AG09309 (cell line): ENCODE results near the gene GRAMD1B.
"Not testable (repeated sequence)": the region's sequence is repeated elsewhere in the genome, so short reads cannot be mapped to it uniquely, and the experiment has no call there.

Source experiments
- DNase-seq: peaks from one replicate; pipeline ENCODE4 v3.0.0-alpha.2; 2010; ENCODE audit warnings: low read depth
- H3K4me3 ChIP-seq: 2 replicates; pipeline ENCODE4 v1.5.1; 2011; ENCODE audit warnings: mild to moderate bottlenecking, low read depth, low read length, moderate library complexity; ENCODE audit not compliant: control insufficient read depth
- CTCF ChIP-seq: IDR thresholded peaks from 2 replicates; pipeline ENCODE4 v1.5.1; 2011; ENCODE audit warnings: mild to moderate bottlenecking, low read depth, low read length, inconsistent platforms; ENCODE audit not compliant: insufficient read depth, control insufficient read depth; ENCODE audit errors: missing control alignments

GRAMD1B gene

DNA sequence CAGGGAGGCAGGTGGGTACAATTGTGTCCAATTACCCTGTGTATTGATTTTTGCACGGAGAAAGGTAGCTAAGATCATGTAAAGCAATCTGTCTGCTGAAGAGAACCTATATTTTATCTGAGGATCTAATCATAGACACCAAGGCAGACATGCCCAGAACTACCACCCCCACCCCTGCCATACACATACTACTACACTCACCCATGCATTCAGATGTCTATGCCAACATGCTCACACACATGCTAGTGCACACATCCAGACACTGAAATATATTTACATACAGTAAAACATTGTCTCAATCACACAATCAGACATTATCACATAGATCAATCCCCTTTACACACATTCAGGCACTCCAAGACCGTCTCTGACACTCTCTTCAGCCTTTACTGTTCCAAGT, 222.5 kb downstream of the GRAMD1B start:
- H3K4me3 ChIP-seq: no peak overlapping the region
- DNase-seq: no peak
- TF ChIP-seq CTCF: no peak

DNA sequence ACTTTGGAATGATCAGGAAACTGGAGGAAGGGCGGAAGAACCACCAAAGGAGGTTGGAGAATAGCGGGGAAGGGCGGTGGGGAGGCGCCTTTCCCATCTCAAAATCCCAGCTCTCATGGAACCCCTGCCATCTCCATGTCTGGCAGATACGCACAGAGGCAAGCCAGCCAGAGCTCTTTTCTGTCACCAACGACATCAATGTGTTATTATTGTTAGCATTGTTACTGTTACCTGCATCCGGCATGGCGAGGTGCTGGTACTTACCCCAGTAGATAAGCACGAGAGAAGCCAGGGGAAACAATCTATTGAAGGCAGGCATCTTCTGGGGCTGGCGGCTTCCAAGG, 223.4 kb downstream of the GRAMD1B start:
- no peak for DNase-seq
- no peak overlapping the region for H3K4me3 ChIP-seq
- TF ChIP-seq CTCF: no peak

- DNase-seq: no peak
- TF ChIP-seq CTCF: no peak
- H3K4me3 ChIP-seq: peak overlapping the region; percentile 65
Observed at GRCh38 chr11:123653827-123654565, 223.9 kb downstream of the GRAMD1B start.

GRCh38 chr11:123654566-123655081, 224.6 kb downstream of the GRAMD1B start, which contains the start of gene SCN3B:
TSS of gene SCN3B (minus strand) at chr11:123654624. CDS start at chr11:123653801, 823 bp downstream.
- no peak for DNase-seq
- TF ChIP-seq CTCF: no peak
- H3K4me3 ChIP-seq: peak within 1 kb of the TSS; percentile 65

DNA sequence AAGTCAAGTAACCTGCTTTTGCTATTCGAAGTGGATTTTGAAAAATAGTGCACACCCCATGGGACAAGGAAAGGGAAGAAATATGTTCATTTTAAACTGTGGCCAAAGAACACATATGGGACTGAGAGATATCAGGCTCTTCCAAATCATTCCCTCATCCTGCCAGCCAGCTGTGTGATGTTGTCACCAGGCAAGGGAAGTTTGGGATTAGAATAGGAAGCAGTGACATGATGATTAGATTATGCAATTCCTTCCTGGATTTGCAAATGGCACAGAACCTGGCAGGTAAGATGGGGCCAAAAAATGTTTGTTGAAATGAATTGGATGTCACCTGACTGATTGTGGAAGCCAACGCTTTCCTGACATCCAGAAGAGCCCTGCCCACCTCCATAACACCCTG, 229.2 kb downstream of the GRAMD1B start:
- no peak overlapping the region for H3K4me3 ChIP-seq
- TF ChIP-seq CTCF: no peak
- DNase-seq: no peak

- H3K4me3 ChIP-seq, DNase-seq: not testable (repeated sequence)
Observed at GRCh38 chr11:123659965-123660364, 229.9 kb downstream of the GRAMD1B start.

DNA sequence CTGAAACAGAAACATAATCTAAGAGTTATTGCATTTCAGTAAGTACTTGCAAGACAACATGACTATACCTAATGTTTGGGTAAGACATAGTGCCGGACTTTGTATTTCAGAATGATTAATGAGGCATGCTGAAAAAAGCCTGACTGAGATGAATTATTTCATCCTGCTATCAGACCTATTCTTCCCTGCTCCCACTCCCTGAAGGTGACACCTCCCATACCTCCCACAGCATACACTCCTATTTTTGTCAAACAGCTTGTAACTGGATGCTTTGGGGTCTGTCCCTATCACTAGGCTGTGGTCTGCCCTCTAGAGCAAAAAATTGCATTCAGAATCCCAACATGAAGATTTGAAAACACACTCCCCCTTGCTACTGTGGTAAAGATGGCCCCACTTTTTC, 235.2 kb downstream of the GRAMD1B start:
- no peak overlapping the region for H3K4me3 ChIP-seq
- no peak for DNase-seq
- TF ChIP-seq CTCF: no peak
